Measurements from ENCODE around the gene MRPS31. TPM values are rescaled to one million over a fixed set of nuclear protein-coding genes. Genes with fewer than 3 reads are reported as not detected.
A peak's percentile ranks its signal among the peaks of the same experiment; 100 is the strongest.

MRPS31 gene
- total RNA-seq, 2 experiments from 2014 or later: 41.0 to 44.7 TPM

DNA sequence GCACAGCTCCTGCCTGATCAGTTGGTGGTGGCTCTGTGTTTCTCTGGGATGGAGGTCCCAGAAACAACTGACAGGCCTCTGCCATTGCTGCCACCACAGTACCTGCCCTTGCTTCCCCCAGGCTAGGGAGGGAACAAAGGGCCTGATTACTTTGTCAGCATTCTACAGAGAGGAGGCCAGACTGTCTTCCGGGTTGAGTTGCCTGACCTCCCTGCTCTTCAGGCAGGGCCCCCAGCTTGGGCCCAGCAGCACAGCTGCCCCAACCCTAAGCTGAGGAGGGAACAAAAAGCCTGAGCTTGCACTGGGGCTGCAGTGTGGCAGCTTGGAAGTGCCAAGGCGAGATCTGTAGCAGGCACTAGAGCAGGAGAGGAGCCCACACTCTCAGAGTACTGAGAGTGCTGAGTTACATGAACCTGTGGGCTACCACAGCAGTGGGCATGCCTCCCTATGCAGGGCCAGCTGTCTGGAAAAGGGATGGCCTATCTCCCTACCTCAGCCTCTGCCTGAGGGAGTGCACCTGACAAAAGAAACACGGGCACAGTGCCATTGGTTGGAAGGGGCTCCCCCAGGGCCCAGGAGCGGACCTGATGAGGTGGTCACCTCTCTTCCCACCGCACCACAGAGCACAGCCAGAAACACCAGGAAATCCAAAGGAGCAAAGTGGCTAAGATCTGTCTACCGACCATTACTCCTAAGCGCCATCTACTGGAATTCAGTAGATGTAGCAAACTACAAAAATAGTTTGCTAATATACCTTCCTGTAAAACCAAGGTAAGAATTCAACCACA lies 42.9 kb upstream of the MRPS31 start:
- peak; percentile 76 for TF ChIP-seq CTCF (IDR thresholded peaks at IDR 0.05)
- Mint-ChIP-seq H3K36me3 (ENCODE audit: low read depth) (peaks cover 49% of the 10 kb centered on the region), H3K27me3 (no peaks in the 10 kb centered on the region), H3K4me3 (no peak overlapping the region), H3K27ac (no peak overlapping the region), H3K4me1 (ENCODE audit: low read depth) (peaks cover 2% of the 10 kb centered on the region), H3K9me3 (peaks cover 12% of the 10 kb centered on the region)
- DNase-seq (no peak), ATAC-seq (peak; percentile 71)
- ChIA-PET CTCF (interaction anchor here (0.7 to 1.5 kb wide), 8 partner anchors 11 to 646 kb away, joined by 3 to 5 read pairs (median 3); no protein-coding TSS in a partner anchor), POLR2A (no interaction called here)
- intact Hi-C loops (cut with micrococcal nuclease): no loop called here

GRCh38 chr13:40812724-40813445 lies 41.9 kb upstream of the MRPS31 start:
- H3K36me3 Mint-ChIP-seq (ENCODE audit: low read depth): peaks cover 48% of the 10 kb centered on the region
- H3K9me3 Mint-ChIP-seq: peaks cover 11% of the 10 kb centered on the region
- no peak overlapping the region for H3K4me3 Mint-ChIP-seq
- POLR2A ChIA-PET: no interaction called here
- no peak for TF ChIP-seq CTCF (IDR thresholded peaks at IDR 0.05)
- CTCF ChIA-PET: interaction anchor here (1.5 kb wide), 1 partner anchor 109 kb away, joined by 3 read pairs; no protein-coding TSS in a partner anchor
- no peak for ATAC-seq
- no peak for DNase-seq
- no peaks in the 10 kb centered on the region for H3K27me3 Mint-ChIP-seq
- no peaks in the 10 kb centered on the region for H3K4me1 Mint-ChIP-seq (ENCODE audit: low read depth)
- intact Hi-C loops (cut with micrococcal nuclease): no loop called here
- no peak overlapping the region for H3K27ac Mint-ChIP-seq

DNA sequence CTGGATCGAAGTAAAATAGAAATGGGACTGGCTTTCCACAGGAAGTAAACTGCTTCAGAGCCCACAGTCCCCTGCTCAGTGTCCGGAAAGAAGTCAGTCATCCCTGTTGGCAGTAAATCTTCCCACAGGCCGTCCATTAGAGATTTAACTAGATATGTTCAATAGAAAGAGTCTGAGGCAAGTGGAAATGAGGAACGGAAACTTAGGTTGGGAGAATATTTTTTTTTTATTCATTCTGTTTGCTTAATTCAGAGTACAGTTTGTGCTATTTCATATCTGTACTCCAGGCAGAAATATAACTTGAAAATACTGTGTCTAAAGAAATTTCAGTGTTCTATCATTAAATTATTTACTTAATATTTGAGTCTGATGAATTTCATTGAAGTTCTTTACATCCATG lies 41.1 kb upstream of the MRPS31 start:
- Mint-ChIP-seq H3K36me3 (ENCODE audit: low read depth) (peaks cover 44% of the 10 kb centered on the region), H3K9me3 (peaks cover 11% of the 10 kb centered on the region), H3K4me1 (ENCODE audit: low read depth) (no peaks in the 10 kb centered on the region), H3K27ac (no peak overlapping the region), H3K27me3 (no peaks in the 10 kb centered on the region), H3K4me3 (no peak overlapping the region)
- ChIA-PET CTCF (no interaction called here), POLR2A (no interaction called here)
- DNase-seq: no peak
- no peak for TF ChIP-seq CTCF (IDR thresholded peaks at IDR 0.05)
- ATAC-seq: no peak
- intact Hi-C loops (cut with micrococcal nuclease): no loop called here

DNA sequence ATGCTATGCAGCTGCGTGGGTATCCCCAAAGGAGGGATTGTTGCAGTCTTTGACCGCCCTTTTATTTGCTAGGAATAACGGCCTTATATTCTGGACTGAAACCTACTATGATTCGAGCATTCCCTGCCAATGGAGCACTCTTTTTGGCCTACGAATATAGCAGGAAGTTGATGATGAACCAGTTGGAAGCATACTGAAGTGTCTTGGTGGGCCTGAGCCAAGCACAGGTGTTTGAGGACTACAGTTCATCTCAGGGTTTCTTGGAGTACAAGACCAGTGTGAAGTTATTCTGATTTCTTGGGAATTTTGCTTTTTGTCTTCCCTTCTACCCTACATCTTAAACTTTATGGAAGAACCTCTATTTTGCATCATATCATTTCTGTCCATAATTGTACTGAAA lies 38.5 kb upstream of the MRPS31 start:
- CTCF ChIA-PET: no interaction called here
- no peaks in the 10 kb centered on the region for H3K4me1 Mint-ChIP-seq (ENCODE audit: low read depth)

More for the DNA sequence above, 38.5 kb upstream of the MRPS31 start:
- H3K27ac Mint-ChIP-seq: no peak overlapping the region
- TF ChIP-seq CTCF (IDR thresholded peaks at IDR 0.05): no peak
- H3K4me3 Mint-ChIP-seq: no peak overlapping the region
- H3K9me3 Mint-ChIP-seq: no peaks in the 10 kb centered on the region
- DNase-seq (no peak), ATAC-seq (no peak)
- H3K36me3 Mint-ChIP-seq (ENCODE audit: low read depth): peaks cover 37% of the 10 kb centered on the region
- H3K27me3 Mint-ChIP-seq: no peaks in the 10 kb centered on the region
- intact Hi-C loops (cut with micrococcal nuclease): no loop called here
- POLR2A ChIA-PET: no interaction called here
